Chondrocyte (in vitro differentiated cells): ENCODE data around the gene RPTOR. TPM values are rescaled to one million over a fixed set of nuclear protein-coding genes. Genes with fewer than 3 reads are reported as not detected.

Experiments used
- DNase-seq: peaks from one replicate; pipeline ENCODE4 v3.0.0; 2021; ENCODE audit warnings: mixed read lengths, low spot score
- H3K27ac Mint-ChIP-seq: one replicate; pipeline ENCODE4 v1.8.0; 2021; ENCODE audit warnings: mild to moderate bottlenecking, moderate library complexity, mixed read lengths; ENCODE audit not compliant: unreplicated experiment
- H3K27me3 Mint-ChIP-seq: 2 replicates; pipeline ENCODE4 v1.8.0; 2021; ENCODE audit warnings: low read depth, mixed read lengths
- H3K36me3 Mint-ChIP-seq: 2 replicates; pipeline ENCODE4 v1.8.0; 2021; ENCODE audit warnings: low read depth, mixed read lengths
- H3K4me1 Mint-ChIP-seq: 2 replicates; pipeline ENCODE4 v1.8.0; 2021; ENCODE audit warnings: low read depth, mild to moderate bottlenecking, mixed read lengths
- H3K4me3 Mint-ChIP-seq: one replicate; pipeline ENCODE4 v1.8.0; 2021; ENCODE audit warnings: mild to moderate bottlenecking, moderate library complexity, mixed read lengths; ENCODE audit not compliant: unreplicated experiment
- H3K9me3 Mint-ChIP-seq: 2 replicates; pipeline ENCODE4 v1.8.0; 2021; ENCODE audit warnings: low read depth, mixed read lengths
- total RNA-seq: library from RNA; stranded (reverse); gene quantifications from 3 replicates; pipeline ENCODE4 v1.2.1, GENCODE V29; 2021
- TF ChIP-seq, protein P1 (sequence below): fragments of 200-600 bp; sonication (generic); IDR thresholded peaks from 2 replicates; pipeline ENCODE4 v1.5.0; 2021; ENCODE audit warnings: antibody characterized with exemption, mild to moderate bottlenecking, moderate library complexity

RPTOR gene
- total RNA-seq, 1 donor from 2014 or later = 30.9 TPM

DNA sequence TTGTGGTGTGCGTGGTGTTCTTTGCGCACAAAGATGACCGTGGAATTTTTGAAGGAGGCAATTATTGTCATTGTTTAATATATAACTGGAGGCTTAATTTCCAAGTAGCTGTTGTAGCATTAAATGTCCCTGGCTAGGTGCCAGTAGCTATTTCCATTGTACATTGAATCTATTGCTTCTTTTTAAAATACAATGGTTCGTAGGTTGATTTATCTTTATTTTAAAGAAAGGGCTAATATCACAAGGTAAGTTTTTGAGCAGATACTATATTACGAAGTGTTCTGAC is 127.1 kb downstream of the RPTOR start:
- DNase-seq = no peak
- Mint-ChIP-seq H3K9me3 (no peaks in the 10 kb centered on the region), H3K36me3 (no peaks in the 10 kb centered on the region), H3K4me1 (peaks cover 24% of the 10 kb centered on the region), H3K27me3 (no peaks in the 10 kb centered on the region), H3K4me3 (no peak overlapping the region), H3K27ac (no peak overlapping the region)
- TF ChIP-seq, protein P1, sequence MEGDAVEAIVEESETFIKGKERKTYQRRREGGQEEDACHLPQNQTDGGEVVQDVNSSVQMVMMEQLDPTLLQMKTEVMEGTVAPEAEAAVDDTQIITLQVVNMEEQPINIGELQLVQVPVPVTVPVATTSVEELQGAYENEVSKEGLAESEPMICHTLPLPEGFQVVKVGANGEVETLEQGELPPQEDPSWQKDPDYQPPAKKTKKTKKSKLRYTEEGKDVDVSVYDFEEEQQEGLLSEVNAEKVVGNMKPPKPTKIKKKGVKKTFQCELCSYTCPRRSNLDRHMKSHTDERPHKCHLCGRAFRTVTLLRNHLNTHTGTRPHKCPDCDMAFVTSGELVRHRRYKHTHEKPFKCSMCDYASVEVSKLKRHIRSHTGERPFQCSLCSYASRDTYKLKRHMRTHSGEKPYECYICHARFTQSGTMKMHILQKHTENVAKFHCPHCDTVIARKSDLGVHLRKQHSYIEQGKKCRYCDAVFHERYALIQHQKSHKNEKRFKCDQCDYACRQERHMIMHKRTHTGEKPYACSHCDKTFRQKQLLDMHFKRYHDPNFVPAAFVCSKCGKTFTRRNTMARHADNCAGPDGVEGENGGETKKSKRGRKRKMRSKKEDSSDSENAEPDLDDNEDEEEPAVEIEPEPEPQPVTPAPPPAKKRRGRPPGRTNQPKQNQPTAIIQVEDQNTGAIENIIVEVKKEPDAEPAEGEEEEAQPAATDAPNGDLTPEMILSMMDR = no peak

DNA sequence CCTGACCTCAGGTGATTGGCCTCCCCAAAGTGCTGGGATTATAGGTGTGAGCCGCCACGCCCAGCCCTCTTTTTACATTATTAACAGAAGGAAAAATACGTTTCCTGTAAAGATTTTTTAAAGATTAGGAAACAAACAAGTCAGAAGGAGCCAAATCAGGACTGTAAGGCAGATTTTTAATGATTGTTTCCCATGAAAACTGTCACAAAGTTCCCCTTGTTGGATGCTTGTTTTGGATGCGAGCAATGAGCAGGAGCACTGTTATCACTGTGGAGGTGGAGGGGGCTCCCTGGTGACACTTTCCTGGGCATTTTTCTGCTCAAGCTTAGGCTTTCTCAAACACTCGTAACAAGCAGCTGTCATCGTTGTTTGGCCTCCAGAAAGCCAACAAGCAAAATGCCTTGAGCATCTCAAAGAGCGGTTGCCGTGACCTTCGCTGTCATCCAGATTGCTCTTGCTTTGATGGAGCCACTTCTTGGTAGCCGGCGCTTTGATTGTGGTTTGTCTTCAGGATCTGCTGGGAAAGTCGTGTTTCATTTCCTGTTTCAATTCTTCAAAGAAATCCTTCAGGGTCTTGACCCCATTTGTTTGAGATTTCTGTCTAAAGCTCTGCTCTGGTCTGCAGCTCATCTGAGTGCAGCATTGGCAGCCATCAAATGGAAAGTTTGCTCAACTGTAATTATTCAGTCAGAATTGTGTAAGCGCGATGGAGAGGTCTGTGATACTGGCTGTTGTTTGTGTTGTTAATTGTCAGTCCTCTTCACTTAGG is 128.7 kb downstream of the RPTOR start:
- no peak overlapping the region for H3K4me3 Mint-ChIP-seq
- no peak for DNase-seq
- H3K9me3 Mint-ChIP-seq = no peaks in the 10 kb centered on the region
- TF ChIP-seq, protein P1 = no peak
- H3K27me3 Mint-ChIP-seq = no peaks in the 10 kb centered on the region
- H3K27ac Mint-ChIP-seq = no peak overlapping the region
- H3K4me1 Mint-ChIP-seq = peaks cover 19% of the 10 kb centered on the region
- no peaks in the 10 kb centered on the region for H3K36me3 Mint-ChIP-seq

- Mint-ChIP-seq H3K36me3 (no peaks in the 10 kb centered on the region), H3K9me3 (no peaks in the 10 kb centered on the region), H3K4me1 (peaks cover 34% of the 10 kb centered on the region), H3K27ac (no peak overlapping the region), H3K27me3 (no peaks in the 10 kb centered on the region), H3K4me3 (no peak overlapping the region)
- no peak for DNase-seq
- TF ChIP-seq, protein P1 = no peak
Measured at GRCh38 chr17:80675438-80676095, 130.9 kb downstream of the RPTOR start.

GRCh38 chr17:80676096-80676466 is 131.4 kb downstream of the RPTOR start:
- Mint-ChIP-seq H3K27ac (no peak overlapping the region), H3K27me3 (no peaks in the 10 kb centered on the region), H3K4me3 (no peak overlapping the region), H3K4me1 (peaks cover 30% of the 10 kb centered on the region), H3K36me3 (no peaks in the 10 kb centered on the region), H3K9me3 (no peaks in the 10 kb centered on the region)
- TF ChIP-seq, protein P1 = no peak
- no peak for DNase-seq

- Mint-ChIP-seq H3K9me3 (no peaks in the 10 kb centered on the region), H3K4me3 (no peak overlapping the region), H3K4me1 (peaks cover 27% of the 10 kb centered on the region), H3K27ac (no peak overlapping the region), H3K27me3 (no peaks in the 10 kb centered on the region), H3K36me3 (no peaks in the 10 kb centered on the region)
- TF ChIP-seq, protein P1 = no peak
- no peak for DNase-seq
Measured at GRCh38 chr17:80676564-80676963, 131.9 kb downstream of the RPTOR start.
